CMK (cell line): ENCODE data around the gene HIVEP3.
A peak's percentile ranks its signal among the peaks of the same experiment; 100 is the strongest.

Source experiments
- DNase-seq: peaks from one replicate; pipeline ENCODE4 v3.0.0-alpha.2; 2010; ENCODE audit warnings: low read depth

Gene HIVEP3

GRCh38 chr1:41872074-41872473, 46.6 kb downstream of the HIVEP3 start:
- no peak for DNase-seq

- no peak for DNase-seq
Measured at GRCh38 chr1:41870076-41870562, 48.6 kb downstream of the HIVEP3 start.

- no peak for DNase-seq
Measured at GRCh38 chr1:41868241-41868998, 50.3 kb downstream of the HIVEP3 start.

GRCh38 chr1:41866285-41866684, 52.4 kb downstream of the HIVEP3 start:
- DNase-seq, result no peak

GRCh38 chr1:41864471-41865040, 54.2 kb downstream of the HIVEP3 start:
- DNase-seq, result no peak

GRCh38 chr1:41863718-41864117, 55.0 kb downstream of the HIVEP3 start:
- DNase-seq, result no peak

- peak; percentile 11 for DNase-seq
Measured at GRCh38 chr1:41862384-41863221, 56.1 kb downstream of the HIVEP3 start.

- no peak for DNase-seq
Measured at GRCh38 chr1:41861535-41862383, 57.0 kb downstream of the HIVEP3 start.

GRCh38 chr1:41860771-41861170, 58.0 kb downstream of the HIVEP3 start:
- no peak for DNase-seq

- no peak for DNase-seq
Measured at GRCh38 chr1:41860214-41860613, 58.5 kb downstream of the HIVEP3 start.

- no peak for DNase-seq
Measured at GRCh38 chr1:41859686-41860085, 59.0 kb downstream of the HIVEP3 start.

- DNase-seq, result no peak
Measured at GRCh38 chr1:41856944-41857285, 61.8 kb downstream of the HIVEP3 start.

GRCh38 chr1:41856151-41856943, 62.4 kb downstream of the HIVEP3 start:
- no peak for DNase-seq

GRCh38 chr1:41855713-41856112, 63.0 kb downstream of the HIVEP3 start:
- no peak for DNase-seq

- no peak for DNase-seq
Measured at GRCh38 chr1:41853907-41854306, 64.8 kb downstream of the HIVEP3 start.

- no peak for DNase-seq
Measured at GRCh38 chr1:41852091-41852490, 66.6 kb downstream of the HIVEP3 start.

GRCh38 chr1:41851589-41851988, 67.1 kb downstream of the HIVEP3 start:
- no peak for DNase-seq

GRCh38 chr1:41850029-41850428, 68.7 kb downstream of the HIVEP3 start:
- no peak for DNase-seq

GRCh38 chr1:41849211-41849759, 69.4 kb downstream of the HIVEP3 start:
- no peak for DNase-seq

- DNase-seq, result no peak
Measured at GRCh38 chr1:41848216-41848952, 70.3 kb downstream of the HIVEP3 start.
